Mammary epithelial cell (primary cell): ENCODE data around the gene TBXT.

Experiments
- CTCF ChIP-seq, 2 donors: IDR thresholded peaks in 1 of 2; conservative IDR thresholded peaks in 1 of 2; 2 replicates each; pipeline ENCODE4 v1.5.1; 2011 to 2012; ENCODE audit warnings: inconsistent platforms in 2 of 2, low read length in 2 of 2, mild to moderate bottlenecking in 2 of 2, control low read depth in 1 of 2, low read depth in 1 of 2; ENCODE audit not compliant: insufficient read depth in 1 of 2; ENCODE audit errors: extremely low read depth in 1 of 2
- EZH2 ChIP-seq: IDR thresholded peaks from 2 replicates; pipeline ENCODE4 v1.6.1; 2012; ENCODE audit warnings: low read length, inconsistent platforms, borderline replicate concordance

GRCh38 chr6:166172546-166172945 is 4.9 kb upstream of the TBXT start:
- TF ChIP-seq CTCF (conservative IDR thresholded peaks at IDR 0.05 in 1 of 2, IDR thresholded peaks at IDR 0.05 in 1 of 2; ENCODE audit: extremely low read depth in 1 of 2, insufficient read depth in 1 of 2, low read depth in 1 of 2, low read length in 2 of 2) (no peak), EZH2 (no peak)
